Hepatocyte (in vitro differentiated cells): ENCODE measurements around the gene SPEG.

ENCODE experiments used
- CTCF ChIP-seq: fragments of 200-600 bp; sonication (generic); IDR thresholded peaks from 2 replicates; pipeline ENCODE4 v1.5.1; 2016; ENCODE audit warnings: antibody characterized with exemption, mild to moderate bottlenecking; ENCODE audit not compliant: poor library complexity
- EZH2 ChIP-seq: fragments of 200-600 bp; sonication (generic); IDR thresholded peaks from 2 replicates; pipeline ENCODE4 v1.6.1; 2016; ENCODE audit warnings: antibody characterized with exemption, mild to moderate bottlenecking, borderline replicate concordance
- EZH2phosphoT487 ChIP-seq: fragments of 200-600 bp; sonication (generic); IDR thresholded peaks from one replicate; pipeline ENCODE4 v1.6.1; 2018; ENCODE audit warnings: antibody characterized with exemption, mild to moderate bottlenecking, low read depth, moderate library complexity; ENCODE audit not compliant: unreplicated experiment, severe bottlenecking

- TF ChIP-seq CTCF = no peak
- no peak for TF ChIP-seq EZH2
- TF ChIP-seq EZH2phosphoT487 = no peak
Measured at GRCh38 chr2:219483451-219484342, 49.1 kb downstream of the SPEG start.
